ENCODE measurements around the gene CEP85L. TPM values are rescaled to one million over a fixed set of nuclear protein-coding genes. Genes with fewer than 3 reads are reported as not detected.

The CEP85L gene
- total and polyA plus RNA-seq, 2 donors (not counting 1 experiment from before 2014, with no cell fraction given) = 7.3 to 22.0 TPM

DNA sequence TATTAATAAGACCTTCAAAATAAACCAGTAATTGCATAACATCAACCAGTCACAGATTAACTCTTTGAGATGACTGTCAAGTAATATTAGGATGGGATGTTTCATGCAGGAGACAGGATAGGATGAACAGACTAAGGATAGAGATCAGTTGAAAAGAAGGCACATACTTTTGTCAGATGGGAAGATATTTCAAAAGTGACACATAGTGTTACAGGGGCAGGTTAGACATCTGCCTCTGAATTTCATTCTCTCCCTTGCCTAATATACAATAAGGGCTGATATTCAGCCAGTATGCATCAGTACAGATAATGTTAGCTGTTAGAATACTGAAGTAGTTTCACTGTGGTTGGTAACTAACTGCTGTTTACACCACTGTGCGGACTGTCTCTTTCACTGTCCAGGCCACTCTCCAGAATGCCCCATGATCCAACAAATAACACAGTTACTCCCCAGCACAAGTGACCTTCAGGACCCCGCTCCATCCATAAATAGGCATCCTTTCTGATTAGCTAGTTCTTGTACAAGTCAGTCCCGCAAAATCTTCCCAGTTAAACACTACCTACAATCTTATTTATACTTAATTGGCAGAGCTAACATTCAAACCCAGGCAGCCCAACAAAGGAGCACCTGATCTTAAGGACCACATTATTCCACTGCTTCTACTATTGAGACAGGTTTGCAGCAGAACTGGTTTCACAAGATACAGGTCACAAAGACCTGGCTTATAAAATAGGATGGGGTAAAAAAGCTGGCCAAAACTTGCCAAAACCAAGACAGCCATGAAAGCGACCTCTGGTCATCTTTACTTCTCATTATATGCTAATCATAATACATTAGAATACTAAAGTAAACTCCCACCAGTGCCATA lies 125.2 kb downstream of the CEP85L start:
- Histone ChIP-seq H2AFZ (ENCODE audit: low read length) (no peak overlapping the region), H3K9ac (ENCODE audit: insufficient read depth, low read length) (no peak overlapping the region), H3K27me3 (ENCODE audit: control insufficient read depth, insufficient read depth, low read length) (no peaks in the 10 kb centered on the region), H3K79me2 (ENCODE audit: control insufficient read depth, insufficient read depth, low read length) (peaks cover 9% of the 10 kb centered on the region), H3K27ac (ENCODE audit: insufficient read depth, low read length) (no peak overlapping the region), H3K36me3 (ENCODE audit: control insufficient read depth, insufficient read depth, low read length) (peaks cover 5% of the 10 kb centered on the region), H3K9me3 (ENCODE audit: control insufficient read depth, insufficient read depth, low read depth, low read length) (no peaks in the 10 kb centered on the region), H3K4me1 (ENCODE audit: control insufficient read depth, extremely low read depth, insufficient read depth, low read length) (no peaks in the 10 kb centered on the region), H3K4me2 (ENCODE audit: extremely low read depth, insufficient read depth, low read length) (no peak overlapping the region), H3K4me3 (replicated peaks in 1 of 4; ENCODE audit: control extremely low read depth in 1 of 4, insufficient read depth in 1 of 4, low read depth in 3 of 4, low read length in 4 of 4) (no peak overlapping the region), H4K20me1 (ENCODE audit: control insufficient read depth, extremely low read depth, insufficient read depth, low read length) (no peaks in the 10 kb centered on the region)
- no peak for DNase-seq (ENCODE audit: low read depth in 2 of 2)
- no peak for TF ChIP-seq EZH2 (IDR thresholded peaks at IDR 0.05; ENCODE audit: low read length, missing control alignments)
- no peak for TF ChIP-seq CTCF (conservative IDR thresholded peaks at IDR 0.05 in 1 of 2, IDR thresholded peaks at IDR 0.05 in 1 of 2; ENCODE audit: low read depth in 1 of 2, low read length in 2 of 2)

GRCh38 chr6:118524686-118525085 lies 126.7 kb downstream of the CEP85L start:
- Histone ChIP-seq H3K9ac (ENCODE audit: insufficient read depth, low read length) (no peak overlapping the region), H3K4me2 (ENCODE audit: extremely low read depth, insufficient read depth, low read length) (no peak overlapping the region), H3K4me1 (ENCODE audit: control insufficient read depth, extremely low read depth, insufficient read depth, low read length) (no peaks in the 10 kb centered on the region), H3K9me3 (ENCODE audit: control insufficient read depth, insufficient read depth, low read depth, low read length) (no peaks in the 10 kb centered on the region), H3K27ac (ENCODE audit: insufficient read depth, low read length) (no peak overlapping the region), H3K36me3 (ENCODE audit: control insufficient read depth, insufficient read depth, low read length) (peaks cover 5% of the 10 kb centered on the region), H2AFZ (ENCODE audit: low read length) (no peak overlapping the region), H3K27me3 (ENCODE audit: control insufficient read depth, insufficient read depth, low read length) (no peaks in the 10 kb centered on the region), H4K20me1 (ENCODE audit: control insufficient read depth, extremely low read depth, insufficient read depth, low read length) (no peaks in the 10 kb centered on the region), H3K79me2 (ENCODE audit: control insufficient read depth, insufficient read depth, low read length) (peaks cover 6% of the 10 kb centered on the region), H3K4me3 (replicated peaks in 1 of 4; ENCODE audit: control extremely low read depth in 1 of 4, insufficient read depth in 1 of 4, low read depth in 3 of 4, low read length in 4 of 4) (no peak overlapping the region)
- TF ChIP-seq EZH2 (IDR thresholded peaks at IDR 0.05; ENCODE audit: low read length, missing control alignments) (no peak), CTCF (conservative IDR thresholded peaks at IDR 0.05 in 1 of 2, IDR thresholded peaks at IDR 0.05 in 1 of 2; ENCODE audit: low read depth in 1 of 2, low read length in 2 of 2) (no peak)
- no peak for DNase-seq (ENCODE audit: low read depth in 2 of 2)

- no peaks in the 10 kb centered on the region for H4K20me1 ChIP-seq (ENCODE audit: control insufficient read depth, extremely low read depth, insufficient read depth, low read length)
- no peaks in the 10 kb centered on the region for H3K4me1 ChIP-seq (ENCODE audit: control insufficient read depth, extremely low read depth, insufficient read depth, low read length)
- TF ChIP-seq CTCF (conservative IDR thresholded peaks at IDR 0.05 in 1 of 2, IDR thresholded peaks at IDR 0.05 in 1 of 2; ENCODE audit: low read depth in 1 of 2, low read length in 2 of 2) (no peak), EZH2 (IDR thresholded peaks at IDR 0.05; ENCODE audit: low read length, missing control alignments) (no peak)
- H3K9me3 ChIP-seq (ENCODE audit: control insufficient read depth, insufficient read depth, low read depth, low read length) = no peaks in the 10 kb centered on the region
- no peak overlapping the region for H3K4me3 ChIP-seq (replicated peaks in 1 of 4; ENCODE audit: control extremely low read depth in 1 of 4, insufficient read depth in 1 of 4, low read depth in 3 of 4, low read length in 4 of 4)
- no peak overlapping the region for H3K27ac ChIP-seq (ENCODE audit: insufficient read depth, low read length)
- no peaks in the 10 kb centered on the region for H3K27me3 ChIP-seq (ENCODE audit: control insufficient read depth, insufficient read depth, low read length)
- H3K79me2 ChIP-seq (ENCODE audit: control insufficient read depth, insufficient read depth, low read length) = peaks cover 6% of the 10 kb centered on the region
- no peak for DNase-seq (ENCODE audit: low read depth in 2 of 2)
- H2AFZ ChIP-seq (ENCODE audit: low read length) = no peak overlapping the region
- H3K9ac ChIP-seq (ENCODE audit: insufficient read depth, low read length) = no peak overlapping the region
- no peak overlapping the region for H3K4me2 ChIP-seq (ENCODE audit: extremely low read depth, insufficient read depth, low read length)
- H3K36me3 ChIP-seq (ENCODE audit: control insufficient read depth, insufficient read depth, low read length) = peaks cover 5% of the 10 kb centered on the region
Observed at GRCh38 chr6:118523216-118523615, 128.2 kb downstream of the CEP85L start.

All from fibroblast of lung (primary cell).